AG04449 (cell line): Measurements from ENCODE around the gene WDR3.

Experiments used
- CTCF ChIA-PET: fragments of 350-600 bp; formaldehyde crosslinking; extraction: SDS; loops from one replicate; lab custom pipeline; 2021; ENCODE audit warnings: antibody characterized with exemption; lab: Yijun Ruan, JAX
- POLR2A ChIA-PET: fragments of 400-600, 350-600 bp; formaldehyde crosslinking; extraction: SDS; loops from one replicate; lab custom pipeline; 2020; ENCODE audit warnings: antibody characterized with exemption, inconsistent platforms; lab: Yijun Ruan, JAX
- DNase-seq: peaks from one replicate; pipeline ENCODE4 v3.0.0-alpha.2; 2010; ENCODE audit warnings: low read depth, low spot score
- H3K4me3 ChIP-seq: 2 replicates; pipeline ENCODE4 v1.5.1; 2011; ENCODE audit warnings: low read depth, mild to moderate bottlenecking, control low read depth, low read length
- TF ChIP-seq, protein P1 (sequence below): IDR thresholded peaks from one replicate; pipeline ENCODE4 v1.5.1; 2011; ENCODE audit warnings: mild to moderate bottlenecking, moderate library complexity, low read length, control low read depth, inconsistent platforms; ENCODE audit not compliant: insufficient read depth; ENCODE audit errors: missing control alignments

WDR3 gene

DNA sequence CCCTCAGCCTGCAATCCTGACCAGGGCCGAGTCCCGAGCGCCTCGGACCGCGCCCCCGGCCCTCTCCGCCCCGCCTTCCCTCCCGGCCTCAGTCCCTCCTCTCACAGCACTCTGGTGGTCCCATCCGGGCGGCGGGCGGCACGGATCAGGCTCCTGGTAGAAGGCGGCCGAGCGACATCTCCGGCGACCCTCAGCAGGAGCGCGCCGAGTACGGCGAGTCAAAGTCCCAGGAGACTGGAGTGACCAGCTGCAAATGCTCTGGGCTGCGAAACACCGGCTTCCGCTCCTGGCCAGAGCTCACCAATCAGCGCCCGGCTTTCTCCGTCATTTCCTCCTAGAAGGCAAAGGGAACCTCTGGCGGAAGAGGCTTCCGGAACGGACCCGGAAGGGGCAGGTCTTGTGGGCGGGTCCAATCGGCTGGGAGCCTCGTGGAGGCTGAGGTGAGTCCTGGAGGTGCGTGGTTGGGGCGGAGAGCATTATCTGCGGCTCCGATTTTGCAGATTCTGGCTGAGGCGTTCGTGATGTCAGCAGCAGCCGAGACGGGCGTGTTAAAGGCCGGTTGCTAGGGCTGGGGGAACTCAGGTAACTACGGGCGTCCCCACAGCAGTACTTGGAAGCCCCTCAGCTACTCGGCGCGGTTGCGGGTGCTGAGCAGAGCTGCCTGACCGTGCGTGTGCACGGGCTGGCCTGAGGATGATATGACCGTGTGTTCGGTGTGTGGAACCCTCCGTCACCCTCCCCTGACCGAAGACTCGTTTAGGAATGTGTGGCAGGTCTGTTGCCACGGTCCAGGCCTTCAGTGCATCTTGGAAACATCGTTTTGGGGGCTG lies at the start of gene WDR3, which contains the start of gene GDAP2:
WDR3 (plus strand) TSS at position 397 of the 830 bp plus-strand sequence. CDS start 3,581 bp downstream, outside the sequence.
GDAP2 (minus strand) TSS at position 279 of the 830 bp plus-strand sequence. CDS start 9,264 bp downstream, outside the sequence.
- TF ChIP-seq, protein P1, sequence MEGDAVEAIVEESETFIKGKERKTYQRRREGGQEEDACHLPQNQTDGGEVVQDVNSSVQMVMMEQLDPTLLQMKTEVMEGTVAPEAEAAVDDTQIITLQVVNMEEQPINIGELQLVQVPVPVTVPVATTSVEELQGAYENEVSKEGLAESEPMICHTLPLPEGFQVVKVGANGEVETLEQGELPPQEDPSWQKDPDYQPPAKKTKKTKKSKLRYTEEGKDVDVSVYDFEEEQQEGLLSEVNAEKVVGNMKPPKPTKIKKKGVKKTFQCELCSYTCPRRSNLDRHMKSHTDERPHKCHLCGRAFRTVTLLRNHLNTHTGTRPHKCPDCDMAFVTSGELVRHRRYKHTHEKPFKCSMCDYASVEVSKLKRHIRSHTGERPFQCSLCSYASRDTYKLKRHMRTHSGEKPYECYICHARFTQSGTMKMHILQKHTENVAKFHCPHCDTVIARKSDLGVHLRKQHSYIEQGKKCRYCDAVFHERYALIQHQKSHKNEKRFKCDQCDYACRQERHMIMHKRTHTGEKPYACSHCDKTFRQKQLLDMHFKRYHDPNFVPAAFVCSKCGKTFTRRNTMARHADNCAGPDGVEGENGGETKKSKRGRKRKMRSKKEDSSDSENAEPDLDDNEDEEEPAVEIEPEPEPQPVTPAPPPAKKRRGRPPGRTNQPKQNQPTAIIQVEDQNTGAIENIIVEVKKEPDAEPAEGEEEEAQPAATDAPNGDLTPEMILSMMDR = no peak
- CTCF ChIA-PET = interaction anchor here (1.5 to 2.7 kb wide), 4 partner anchors 10 to 417 kb away, joined by 3 to 11 read pairs (median 6); no protein-coding TSS in a partner anchor
- peak; percentile 76 for DNase-seq
- peak within 1 kb of the TSS; percentile 98 for H3K4me3 ChIP-seq
- POLR2A ChIA-PET = interaction anchor here (0.7 to 1.0 kb wide), 2 partner anchors 11 to 181 kb away, joined by 3 to 4 read pairs; no protein-coding TSS in a partner anchor

DNA sequence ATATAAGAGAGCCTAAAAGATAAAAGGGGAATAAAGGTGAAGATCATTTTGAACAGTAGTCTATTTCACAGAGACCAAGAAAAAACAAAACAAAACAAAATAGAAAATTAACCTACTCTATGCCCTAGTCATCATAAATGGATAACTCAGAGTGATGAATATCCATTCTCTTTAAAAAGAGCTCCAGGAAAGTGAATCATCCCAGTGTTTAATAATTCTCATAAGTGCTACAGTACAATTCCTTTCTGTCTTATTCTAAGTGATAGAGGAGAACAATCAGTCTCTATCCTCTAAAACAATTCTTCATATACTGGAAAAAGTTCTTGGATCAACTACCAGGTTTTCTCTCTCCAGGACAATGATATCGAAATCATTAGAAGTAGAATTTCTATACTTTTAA lies 45.9 kb upstream of the WDR3 start:
- ChIA-PET POLR2A (no interaction called here), CTCF (interaction anchor here (0.9 to 2.7 kb wide), 3 partner anchors 12 to 375 kb away, joined by 3 to 11 read pairs (median 9); no protein-coding TSS in a partner anchor)

DNA sequence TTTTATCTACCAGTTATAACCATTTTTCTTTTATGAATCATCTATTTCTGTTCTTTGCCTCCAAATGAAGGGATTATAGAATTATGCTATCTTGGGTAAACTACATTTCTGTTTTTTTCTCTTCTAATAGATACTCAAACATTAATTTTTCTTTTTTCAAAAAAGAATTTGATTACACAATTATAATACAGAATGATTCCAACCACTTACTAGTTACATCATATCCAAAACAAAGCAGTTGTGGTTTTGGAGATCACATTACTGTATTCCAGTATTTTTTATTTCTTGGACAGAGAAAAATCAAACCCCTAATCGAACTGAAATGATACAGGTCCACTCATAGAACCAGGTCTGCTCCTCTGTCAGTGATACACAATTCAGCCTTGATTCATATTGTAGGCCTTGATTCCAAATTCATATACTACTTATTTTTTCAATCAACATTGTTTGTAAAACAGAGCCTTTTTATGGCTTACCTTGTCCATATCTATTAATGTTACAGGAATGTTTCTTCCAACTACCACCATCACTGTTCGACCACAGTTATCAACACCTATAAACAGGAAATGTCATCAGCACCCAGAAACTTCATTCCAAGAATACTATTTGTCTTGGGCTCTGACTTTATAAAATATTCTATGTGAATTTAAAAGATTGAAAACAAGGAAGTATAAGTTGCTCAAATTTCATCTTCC lies 43.3 kb upstream of the WDR3 start:
- TF ChIP-seq, protein P1 = no peak
- ChIA-PET POLR2A (no interaction called here), CTCF (interaction anchor here (0.8 to 2.5 kb wide), 4 partner anchors 9 to 377 kb away, joined by 3 to 9 read pairs (median 3); no protein-coding TSS in a partner anchor)
- DNase-seq = no peak
- H3K4me3 ChIP-seq = no peak overlapping the region

More for the DNA sequence above, 45.9 kb upstream of the WDR3 start:
- TF ChIP-seq, protein P1 = no peak
- H3K4me3 ChIP-seq = no peak overlapping the region
- no peak for DNase-seq

DNA sequence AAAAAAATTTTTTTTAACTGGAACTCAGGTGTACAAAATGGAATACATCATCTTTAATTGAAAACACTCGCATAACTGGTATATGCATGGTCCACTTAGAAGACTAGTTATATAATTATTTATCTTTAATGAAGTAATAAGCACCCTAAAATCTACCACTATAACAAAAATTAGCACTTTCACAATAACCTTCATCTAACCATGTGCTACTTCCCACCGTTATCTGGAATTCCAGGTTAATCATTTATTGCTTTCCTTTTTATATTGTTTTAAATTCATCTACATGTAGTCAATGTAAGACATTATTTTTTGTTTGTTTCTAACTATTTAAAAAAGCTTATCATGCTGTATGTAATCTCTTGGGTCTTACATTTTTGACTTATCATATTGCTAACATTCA lies 39.1 kb upstream of the WDR3 start:
- H3K4me3 ChIP-seq = no peak overlapping the region
- CTCF ChIA-PET = no interaction called here
- TF ChIP-seq, protein P1 = no peak
- POLR2A ChIA-PET = no interaction called here
- no peak for DNase-seq

DNA sequence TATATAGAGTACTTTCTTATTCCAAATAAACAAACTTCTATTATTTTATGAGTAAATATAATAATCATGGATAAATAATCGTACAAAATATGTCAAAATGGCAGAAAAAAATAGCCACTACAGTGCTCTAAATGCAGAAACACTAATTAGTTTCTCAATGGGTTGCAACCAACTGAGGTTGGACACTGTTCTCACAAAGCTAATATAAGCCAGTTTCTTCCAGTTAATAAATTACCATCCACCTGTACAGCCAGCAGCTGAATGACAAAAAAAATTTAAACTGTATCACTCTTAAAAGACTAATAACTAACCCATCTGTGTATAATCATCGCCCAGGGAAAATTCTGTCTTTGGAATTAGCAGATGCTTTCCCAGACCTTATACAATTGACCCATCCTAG lies 37.0 kb upstream of the WDR3 start:
- ChIA-PET POLR2A (no interaction called here), CTCF (interaction anchor here (5.4 to 7.9 kb wide), 4 partner anchors 78 to 382 kb away, joined by 38 to 161 read pairs (median 90); no protein-coding TSS in a partner anchor)
- TF ChIP-seq, protein P1 = no peak
- H3K4me3 ChIP-seq = no peak overlapping the region
- DNase-seq = no peak
